ENCODE data around the gene IKZF1.

Gene IKZF1

DNA sequence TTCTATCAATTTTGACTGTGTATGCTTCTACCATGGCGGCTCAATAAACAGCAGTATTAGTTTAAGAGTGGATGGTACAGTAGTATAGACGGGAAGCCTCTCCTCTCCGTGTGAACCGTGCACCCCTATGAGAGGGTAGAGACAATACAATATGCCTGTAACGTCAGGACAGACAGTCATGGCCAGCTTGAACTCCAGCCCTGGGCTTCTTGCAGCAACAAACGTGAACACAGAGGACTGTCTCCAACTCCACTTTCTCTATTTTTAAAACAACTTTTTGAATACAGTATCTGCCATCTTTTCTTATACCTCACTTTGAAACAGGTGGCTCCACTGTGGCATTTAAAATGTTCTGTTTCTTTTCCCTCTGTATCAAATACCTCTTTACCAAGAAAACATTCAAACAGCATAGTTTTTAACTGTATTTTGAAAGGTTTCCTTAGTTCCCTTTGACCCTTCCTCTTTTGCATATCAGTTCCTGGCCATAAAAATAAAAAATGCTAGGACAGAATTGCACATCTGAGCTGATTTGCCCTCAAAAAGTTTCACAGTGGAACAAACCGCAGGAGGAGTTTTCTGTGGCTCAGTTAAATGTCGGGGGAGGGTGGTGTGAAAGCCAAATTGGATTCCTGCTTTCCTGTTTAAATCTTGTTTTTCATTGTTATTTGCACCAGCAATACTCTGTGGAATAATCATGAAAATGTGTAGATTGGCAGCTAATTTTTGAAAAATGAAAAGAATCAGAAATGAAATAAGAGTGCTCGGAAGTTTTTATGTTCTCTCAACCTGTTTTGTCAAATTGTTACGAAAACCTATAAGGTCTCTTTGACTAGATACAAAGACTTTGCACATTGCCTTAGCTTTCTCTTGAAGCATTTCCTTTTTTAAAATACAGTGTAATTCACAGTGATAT, 8.0 kb downstream of the IKZF1 start:
- H3K4me1 ChIP-seq (ENCODE audit: insufficient read depth, low read length), result peaks cover 87% of the 10 kb centered on the region
- ATAC-seq (ENCODE audit: insufficient read depth, low read depth) (peak; percentile 27), DNase-seq (no peak)
- no peaks in the 10 kb centered on the region for H3K9me3 ChIP-seq (ENCODE audit: insufficient read depth, low read length, severe bottlenecking)
- H3K4me3 ChIP-seq (ENCODE audit: low read depth in 1 of 2, low read length in 2 of 2), result peak overlapping the region in 1 of 2 experiments; percentile 36; a peak in 2 of 4 replicates
- peak overlapping the region; percentile 24 for H3K9ac ChIP-seq (ENCODE audit: low read depth, low read length)
- H4K20me1 ChIP-seq (ENCODE audit: insufficient read depth, low read length), result peaks cover 15% of the 10 kb centered on the region; the same call in 1 of the 2 replicates
- peak overlapping the region; percentile 68 for H3K4me2 ChIP-seq (ENCODE audit: insufficient read depth, low read length)
- H3K27ac ChIP-seq (ENCODE audit: low read length), result peak overlapping the region; percentile 74
- peaks cover 100% of the 10 kb centered on the region for H3K79me2 ChIP-seq (ENCODE audit: insufficient read depth, low read length)
- TF ChIP-seq, protein P1, sequence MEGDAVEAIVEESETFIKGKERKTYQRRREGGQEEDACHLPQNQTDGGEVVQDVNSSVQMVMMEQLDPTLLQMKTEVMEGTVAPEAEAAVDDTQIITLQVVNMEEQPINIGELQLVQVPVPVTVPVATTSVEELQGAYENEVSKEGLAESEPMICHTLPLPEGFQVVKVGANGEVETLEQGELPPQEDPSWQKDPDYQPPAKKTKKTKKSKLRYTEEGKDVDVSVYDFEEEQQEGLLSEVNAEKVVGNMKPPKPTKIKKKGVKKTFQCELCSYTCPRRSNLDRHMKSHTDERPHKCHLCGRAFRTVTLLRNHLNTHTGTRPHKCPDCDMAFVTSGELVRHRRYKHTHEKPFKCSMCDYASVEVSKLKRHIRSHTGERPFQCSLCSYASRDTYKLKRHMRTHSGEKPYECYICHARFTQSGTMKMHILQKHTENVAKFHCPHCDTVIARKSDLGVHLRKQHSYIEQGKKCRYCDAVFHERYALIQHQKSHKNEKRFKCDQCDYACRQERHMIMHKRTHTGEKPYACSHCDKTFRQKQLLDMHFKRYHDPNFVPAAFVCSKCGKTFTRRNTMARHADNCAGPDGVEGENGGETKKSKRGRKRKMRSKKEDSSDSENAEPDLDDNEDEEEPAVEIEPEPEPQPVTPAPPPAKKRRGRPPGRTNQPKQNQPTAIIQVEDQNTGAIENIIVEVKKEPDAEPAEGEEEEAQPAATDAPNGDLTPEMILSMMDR (IDR thresholded peaks at IDR 0.05; ENCODE audit: borderline replicate concordance, extremely low read depth, low read length, poor library complexity, severe bottlenecking), result no peak
- no peak for TF ChIP-seq EZH2 (IDR thresholded peaks at IDR 0.05; ENCODE audit: borderline replicate concordance, low read depth, low read length, severe bottlenecking)
- H2AFZ ChIP-seq (ENCODE audit: low read depth, low read length), result no peak overlapping the region
- no peaks in the 10 kb centered on the region for H3K27me3 ChIP-seq (ENCODE audit: insufficient read depth, low read length, poor library complexity)
- peaks cover 30% of the 10 kb centered on the region for H3K36me3 ChIP-seq (ENCODE audit: insufficient read depth, low read length)

DNA sequence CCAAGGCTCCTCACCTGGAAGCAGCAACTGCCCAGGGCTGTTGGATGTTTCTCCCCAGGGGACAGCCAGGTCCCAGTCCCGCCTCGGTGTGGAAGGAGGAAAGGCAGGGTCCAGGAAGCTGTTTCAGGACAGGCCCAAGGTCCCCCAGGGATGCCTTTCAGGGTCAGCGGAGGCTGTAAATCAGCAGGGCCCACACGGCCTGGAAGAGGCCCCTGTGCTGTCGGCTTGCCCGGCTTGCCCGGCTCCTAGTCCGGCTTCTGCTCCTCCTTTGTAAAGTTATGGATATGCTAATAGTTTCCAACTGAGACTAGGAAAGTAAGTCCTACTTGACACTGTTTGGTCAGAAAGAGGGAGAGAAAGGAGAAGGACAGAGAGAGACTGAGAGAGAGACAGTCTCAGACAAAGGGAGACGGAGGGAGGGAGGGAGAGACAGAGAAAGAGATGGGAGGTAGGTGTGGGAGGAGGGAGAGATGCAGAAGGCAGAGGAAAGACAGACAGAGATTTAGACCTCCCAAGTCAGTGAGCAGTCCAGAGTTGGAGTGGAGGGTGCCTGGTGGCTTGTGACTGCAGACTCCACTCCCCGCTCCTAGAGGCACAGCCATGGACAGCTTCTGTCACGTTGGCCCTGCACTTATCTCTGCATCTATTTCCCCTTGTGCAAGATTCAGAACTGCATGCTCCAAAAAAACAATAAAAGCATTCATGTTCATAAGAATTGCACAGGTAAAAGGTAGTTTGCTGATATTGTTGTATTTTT, 10.5 kb downstream of the IKZF1 start:
- H3K9me3 ChIP-seq (ENCODE audit: insufficient read depth, low read length, severe bottlenecking), result no peaks in the 10 kb centered on the region
- H3K79me2 ChIP-seq (ENCODE audit: insufficient read depth, low read length), result peaks cover 100% of the 10 kb centered on the region
- H3K36me3 ChIP-seq (ENCODE audit: insufficient read depth, low read length), result peaks cover 38% of the 10 kb centered on the region
- peaks cover 25% of the 10 kb centered on the region; the same call in 1 of the 2 replicates for H4K20me1 ChIP-seq (ENCODE audit: insufficient read depth, low read length)
- no peak overlapping the region for H2AFZ ChIP-seq (ENCODE audit: low read depth, low read length)
- H3K27me3 ChIP-seq (ENCODE audit: insufficient read depth, low read length, poor library complexity), result no peaks in the 10 kb centered on the region
- DNase-seq (no peak), ATAC-seq (ENCODE audit: insufficient read depth, low read depth) (no peak)
- TF ChIP-seq EZH2 (IDR thresholded peaks at IDR 0.05; ENCODE audit: borderline replicate concordance, low read depth, low read length, severe bottlenecking), result no peak
- TF ChIP-seq, protein P1 (IDR thresholded peaks at IDR 0.05; ENCODE audit: borderline replicate concordance, extremely low read depth, low read length, poor library complexity, severe bottlenecking), result no peak
- H3K9ac ChIP-seq (ENCODE audit: low read depth, low read length), result peak overlapping the region; percentile 15; the same call in 1 of the 2 replicates
- H3K4me1 ChIP-seq (ENCODE audit: insufficient read depth, low read length), result peaks cover 62% of the 10 kb centered on the region
- peak overlapping the region; percentile 13; the same call in 1 of the 2 replicates for H3K4me2 ChIP-seq (ENCODE audit: insufficient read depth, low read length)
- no peak overlapping the region for H3K4me3 ChIP-seq (ENCODE audit: low read depth in 1 of 2, low read length in 2 of 2)
- peak overlapping the region; percentile 58 for H3K27ac ChIP-seq (ENCODE audit: low read length)

DNA sequence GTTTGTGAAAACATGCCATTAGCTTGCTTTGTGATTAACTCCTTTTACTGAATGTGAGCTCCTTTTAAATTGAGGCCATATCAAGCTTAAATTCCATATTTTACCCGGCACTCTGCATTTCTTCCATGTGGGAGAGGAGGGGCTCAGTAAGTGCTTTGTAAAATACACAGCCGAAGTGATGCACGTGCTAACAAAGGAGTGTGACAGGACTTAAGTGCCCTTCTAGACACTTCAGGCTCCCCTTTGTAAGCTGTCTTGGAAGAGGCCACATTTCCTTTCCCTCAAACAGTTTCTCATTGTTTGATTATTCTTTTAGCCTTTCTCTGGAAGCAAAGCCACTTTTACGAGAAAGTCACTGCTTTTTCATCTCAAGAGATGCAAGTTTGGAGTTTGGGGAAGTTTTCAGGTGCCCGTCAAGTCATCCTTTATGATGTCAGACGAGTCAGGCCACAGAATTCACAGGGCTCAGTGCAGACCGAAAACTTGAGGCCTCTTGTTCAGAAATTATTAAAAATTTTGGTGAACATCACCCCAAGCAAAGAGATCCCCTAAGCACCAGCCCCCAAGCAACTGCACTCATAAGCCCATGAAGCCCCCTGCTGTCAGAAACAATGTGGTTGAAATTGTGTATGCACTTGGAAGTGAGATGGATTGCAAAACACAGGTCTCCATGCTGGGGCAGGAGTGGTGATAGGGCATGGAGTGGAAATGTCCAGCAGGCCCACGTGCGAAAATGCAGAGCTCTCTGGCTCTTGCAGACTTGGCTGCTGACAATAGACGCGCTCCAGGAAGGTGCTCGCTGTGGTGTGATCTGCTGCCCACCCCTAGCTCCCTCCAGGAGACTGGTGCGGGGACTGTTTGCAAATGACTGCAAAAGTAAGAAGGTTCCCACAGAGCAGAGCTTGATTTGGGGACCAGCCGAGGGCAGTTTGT, 11.5 kb downstream of the IKZF1 start:
- DNase-seq, result no peak
- no peak overlapping the region for H3K9ac ChIP-seq (ENCODE audit: low read depth, low read length)
- H3K4me1 ChIP-seq (ENCODE audit: insufficient read depth, low read length), result peaks cover 54% of the 10 kb centered on the region
- H3K36me3 ChIP-seq (ENCODE audit: insufficient read depth, low read length), result peaks cover 47% of the 10 kb centered on the region
- H3K4me2 ChIP-seq (ENCODE audit: insufficient read depth, low read length), result peak overlapping the region; percentile 8; the same call in 1 of the 2 replicates
- H3K27ac ChIP-seq (ENCODE audit: low read length), result peak overlapping the region; percentile 11
- H3K9me3 ChIP-seq (ENCODE audit: insufficient read depth, low read length, severe bottlenecking), result no peaks in the 10 kb centered on the region
- H4K20me1 ChIP-seq (ENCODE audit: insufficient read depth, low read length), result peaks cover 25% of the 10 kb centered on the region; the same call in 1 of the 2 replicates
- H3K27me3 ChIP-seq (ENCODE audit: insufficient read depth, low read length, poor library complexity), result no peaks in the 10 kb centered on the region
- no peak overlapping the region for H3K4me3 ChIP-seq (ENCODE audit: low read depth in 1 of 2, low read length in 2 of 2)
- H3K79me2 ChIP-seq (ENCODE audit: insufficient read depth, low read length), result peaks cover 99% of the 10 kb centered on the region
- no peak for TF ChIP-seq EZH2 (IDR thresholded peaks at IDR 0.05; ENCODE audit: borderline replicate concordance, low read depth, low read length, severe bottlenecking)
- TF ChIP-seq, protein P1 (IDR thresholded peaks at IDR 0.05; ENCODE audit: borderline replicate concordance, extremely low read depth, low read length, poor library complexity, severe bottlenecking), result peak; percentile 43
- peak; percentile 25; the same call in 1 of the 3 replicates for ATAC-seq (ENCODE audit: insufficient read depth, low read depth)
- H2AFZ ChIP-seq (ENCODE audit: low read depth, low read length), result no peak overlapping the region

All from DND-41 (cell line).